Activated CD8-positive, alpha-beta T cell treated with anti-CD3 and anti-CD28 coated beads for 36 hours (primary cell): ENCODE measurements around the gene PTPRS. TPM values are rescaled to one million over a fixed set of nuclear protein-coding genes. Genes with fewer than 3 reads are reported as not detected.
"Not testable (repeated sequence)": the region's sequence is repeated elsewhere in the genome, so short reads cannot be mapped to it uniquely, and the experiment has no call there.

Experiments used
- ATAC-seq: fragments of 200-7000 bp; cut with Tn5 transposase; one replicate; pipeline ENCODE4 v1.10.0; 2021; ENCODE audit warnings: mild to moderate bottlenecking, moderate library complexity
- CTCF ChIA-PET: fragments of 350-600 bp; sonication (Branson Sonifier 250); formaldehyde crosslinking; loops from one replicate; lab custom pipeline; 2021; ENCODE audit warnings: antibody characterized with exemption; lab: Charles Lee
- POLR2A ChIA-PET: fragments of 350-600 bp; sonication (Branson Sonifier 250); formaldehyde crosslinking; loops from one replicate; lab custom pipeline; 2021; ENCODE audit warnings: antibody characterized with exemption; lab: Charles Lee
- DNase-seq: peaks from one replicate; pipeline ENCODE4 v3.0.0-alpha.2; 2020
- H3K27ac Mint-ChIP-seq: one replicate; pipeline ENCODE4 v1.8.0; 2021; ENCODE audit warnings: mild to moderate bottlenecking, mixed read lengths
- H3K27me3 Mint-ChIP-seq: one replicate; pipeline ENCODE4 v1.8.0; 2021; ENCODE audit warnings: mixed read lengths
- H3K36me3 Mint-ChIP-seq: one replicate; pipeline ENCODE4 v1.8.0; 2021; ENCODE audit warnings: low read depth, mixed read lengths
- H3K4me1 Mint-ChIP-seq: one replicate; pipeline ENCODE4 v1.8.0; 2021; ENCODE audit warnings: low read depth, mixed read lengths
- H3K4me3 Mint-ChIP-seq: one replicate; pipeline ENCODE4 v1.8.0; 2021; ENCODE audit warnings: mild to moderate bottlenecking, moderate library complexity, mixed read lengths
- H3K9me3 Mint-ChIP-seq: one replicate; pipeline ENCODE4 v1.8.0; 2021; ENCODE audit warnings: mixed read lengths
- CTCF ChIP-seq: fragments of 200-600 bp; IDR thresholded peaks from one replicate; pipeline ENCODE4 v1.8.0; 2022; ENCODE audit warnings: antibody characterized with exemption, mild to moderate bottlenecking
- intact Hi-C: fragments of 100-400 bp; cut with micrococcal nuclease; formaldehyde crosslinking; loops from one replicate; pipeline ENCODE4 v1.10.0; 2022
- total RNA-seq, 2 experiments: library from RNA; stranded (reverse); gene quantifications; one replicate each; pipeline ENCODE4 v1.2.3, GENCODE V29; 2021

The PTPRS gene
- total RNA-seq, 2 experiments from 2014 or later, result 2.6 to 2.8 TPM

GRCh38 chr19:5367530-5368133, 27.0 kb upstream of the PTPRS start:
- H3K4me3 Mint-ChIP-seq, result no peak overlapping the region
- H3K4me1 Mint-ChIP-seq, result no peaks in the 10 kb centered on the region
- POLR2A ChIA-PET, result no interaction called here
- CTCF ChIA-PET, result no interaction called here
- DNase-seq (no peak), ATAC-seq (no peak)
- H3K27ac Mint-ChIP-seq, result no peak overlapping the region
- no peaks in the 10 kb centered on the region for H3K9me3 Mint-ChIP-seq
- peaks cover 1% of the 10 kb centered on the region for H3K27me3 Mint-ChIP-seq
- no peaks in the 10 kb centered on the region for H3K36me3 Mint-ChIP-seq
- intact Hi-C loops, result no loop called here
- TF ChIP-seq CTCF, result no peak

- ChIA-PET POLR2A (no interaction called here), CTCF (no interaction called here)
- Mint-ChIP-seq H3K4me1 (no peaks in the 10 kb centered on the region), H3K9me3 (no peaks in the 10 kb centered on the region), H3K27me3 (peaks cover 4% of the 10 kb centered on the region), H3K36me3 (no peaks in the 10 kb centered on the region), H3K27ac (no peak overlapping the region), H3K4me3 (no peak overlapping the region)
- ATAC-seq, result no peak
- DNase-seq, result no peak
- no peak for TF ChIP-seq CTCF
- intact Hi-C loops, result no loop called here
These were observed 25.3 kb upstream of the PTPRS start for GRCh38 chr19:5365905-5366304.

- ATAC-seq (no peak), DNase-seq (no peak)
- peaks cover 8% of the 10 kb centered on the region for H3K27me3 Mint-ChIP-seq
- no peaks in the 10 kb centered on the region for H3K9me3 Mint-ChIP-seq
- no peak for TF ChIP-seq CTCF
- intact Hi-C loops, result no loop called here
- POLR2A ChIA-PET, result no interaction called here
- H3K4me3 Mint-ChIP-seq, result no peak overlapping the region
- no peaks in the 10 kb centered on the region for H3K4me1 Mint-ChIP-seq
- H3K36me3 Mint-ChIP-seq, result no peaks in the 10 kb centered on the region
- H3K27ac Mint-ChIP-seq, result no peak overlapping the region
- CTCF ChIA-PET, result no interaction called here
These were observed 24.1 kb upstream of the PTPRS start for GRCh38 chr19:5364674-5365073.

GRCh38 chr19:5361839-5362238, 21.2 kb upstream of the PTPRS start:
- H3K36me3 Mint-ChIP-seq, intact Hi-C loops, H3K9me3 Mint-ChIP-seq, ATAC-seq, DNase-seq, H3K4me3 Mint-ChIP-seq, CTCF ChIA-PET, H3K4me1 Mint-ChIP-seq, POLR2A ChIA-PET, H3K27ac Mint-ChIP-seq: not testable (repeated sequence)
- H3K27me3 Mint-ChIP-seq, result peaks cover 15% of the 10 kb centered on the region

- peaks cover 15% of the 10 kb centered on the region for H3K27me3 Mint-ChIP-seq
- intact Hi-C loops, result no loop called here
- no peaks in the 10 kb centered on the region for H3K4me1 Mint-ChIP-seq
- H3K4me3 Mint-ChIP-seq, result no peak overlapping the region
- TF ChIP-seq CTCF, result no peak
- H3K27ac Mint-ChIP-seq, result no peak overlapping the region
- H3K36me3 Mint-ChIP-seq, result no peaks in the 10 kb centered on the region
- no peaks in the 10 kb centered on the region for H3K9me3 Mint-ChIP-seq
- ATAC-seq (no peak), DNase-seq (no peak)
- POLR2A ChIA-PET, result no interaction called here
- CTCF ChIA-PET, result no interaction called here
These were observed 20.8 kb upstream of the PTPRS start for GRCh38 chr19:5361407-5361806.
